ENCODE results near the gene KCNG1. TPM values are rescaled to one million over a fixed set of nuclear protein-coding genes. Genes with fewer than 3 reads are reported as not detected.

Gene KCNG1
- total and polyA plus RNA-seq, 2 of the 8 experiments (the other 6 are each of a cell fraction or from before 2014, with no cell fraction given) = 16.0 to 18.0 TPM

GRCh38 chr20:50992733-50993457, 30.0 kb downstream of the KCNG1 start (continued):
- TF ChIP-seq CHD7 (IDR thresholded peaks at IDR 0.05; ENCODE audit: insufficient replicate concordance, low read length) = no peak
- no peak for TF ChIP-seq NANOG (IDR thresholded peaks at IDR 0.05; ENCODE audit: insufficient read depth, low read depth, low read length, poor library complexity, severe bottlenecking)
- TF ChIP-seq POLR2A (IDR thresholded peaks at IDR 0.05; ENCODE audit: control extremely low read depth in 1 of 2, low read depth in 2 of 2, low read length in 2 of 2) = no peak
- TF ChIP-seq ZNF274 (IDR thresholded peaks at IDR 0.05; ENCODE audit: borderline replicate concordance, extremely low read depth, low read length) = no peak
- TF ChIP-seq CREB1 (IDR thresholded peaks at IDR 0.05) = peak; percentile 61; the same call in 1 of the 2 replicates
- no peak for TF ChIP-seq SP2 (IDR thresholded peaks at IDR 0.05; ENCODE audit: low read length)
- no peak for TF ChIP-seq NRF1 (IDR thresholded peaks at IDR 0.05; ENCODE audit: low read depth, low read length)
- peak; percentile 89 for TF ChIP-seq RAD21 (IDR thresholded peaks at IDR 0.05 in 1 of 2, conservative IDR thresholded peaks at IDR 0.05 in 1 of 2; ENCODE audit: low read depth in 2 of 2, low read length in 2 of 2)
- no peak; the same call in 1 of the 2 replicates for TF ChIP-seq MAX (IDR thresholded peaks at IDR 0.05)

Measured in H1 (cell line).